UCSD-AML1 (cell line): ENCODE results near the gene CAMKV.
"Not testable (repeated sequence)": the region's sequence is repeated elsewhere in the genome, so short reads cannot be mapped to it uniquely, and the experiment has no call there.

Experiments used
- DNase-seq: peaks from one replicate; lab custom pipeline; 2025; ENCODE audit not compliant: unreplicated experiment; lab: John Stamatoyannopoulos, UW

CAMKV gene, protein sequence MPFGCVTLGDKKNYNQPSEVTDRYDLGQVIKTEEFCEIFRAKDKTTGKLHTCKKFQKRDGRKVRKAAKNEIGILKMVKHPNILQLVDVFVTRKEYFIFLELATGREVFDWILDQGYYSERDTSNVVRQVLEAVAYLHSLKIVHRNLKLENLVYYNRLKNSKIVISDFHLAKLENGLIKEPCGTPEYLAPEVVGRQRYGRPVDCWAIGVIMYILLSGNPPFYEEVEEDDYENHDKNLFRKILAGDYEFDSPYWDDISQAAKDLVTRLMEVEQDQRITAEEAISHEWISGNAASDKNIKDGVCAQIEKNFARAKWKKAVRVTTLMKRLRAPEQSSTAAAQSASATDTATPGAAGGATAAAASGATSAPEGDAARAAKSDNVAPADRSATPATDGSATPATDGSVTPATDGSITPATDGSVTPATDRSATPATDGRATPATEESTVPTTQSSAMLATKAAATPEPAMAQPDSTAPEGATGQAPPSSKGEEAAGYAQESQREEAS

GRCh38 chr3:49869525-49870126 lies at the start of gene CAMKV:
TSS of gene CAMKV (minus strand) at chr3:49869906. CDS start at chr3:49862388, 7,518 bp downstream.
- no peak for DNase-seq

DNA sequence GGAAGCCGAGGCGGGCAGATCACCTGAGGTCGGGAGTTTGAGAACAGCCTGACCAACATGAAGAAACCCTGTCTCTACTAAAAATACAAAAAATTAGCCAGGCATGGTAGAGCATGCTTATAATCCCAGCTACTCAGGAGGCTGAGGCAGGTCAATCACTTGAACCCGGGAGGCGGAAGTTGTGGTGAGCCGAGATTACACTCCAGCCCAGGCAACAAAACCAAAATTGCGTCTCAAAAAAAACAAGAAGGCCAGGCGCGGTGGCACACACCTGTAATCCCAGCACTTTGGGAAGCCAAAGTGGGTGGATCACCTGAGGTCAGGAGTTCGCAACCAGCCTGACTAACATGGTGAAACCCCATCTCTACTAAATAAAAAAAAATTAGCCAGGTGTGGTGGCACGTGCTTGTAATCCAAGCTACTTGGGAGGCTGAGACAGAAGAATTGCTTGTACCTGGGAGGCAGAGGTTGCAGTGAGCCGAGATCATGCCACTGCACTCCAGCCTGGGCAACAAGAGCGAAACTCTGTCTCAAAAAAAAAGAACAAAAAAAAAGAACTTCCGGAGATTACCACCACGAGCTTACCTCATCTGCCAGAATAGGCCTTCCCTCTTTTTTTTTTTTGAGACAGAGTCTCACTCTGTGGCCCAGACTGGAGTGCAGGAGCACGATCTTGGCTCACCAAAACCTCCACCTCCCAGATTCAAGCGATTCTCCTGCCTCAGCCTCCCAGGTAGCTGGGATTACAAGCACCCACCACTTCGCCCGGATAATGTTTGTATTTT lies 48.3 kb upstream of the CAMKV start:
- not testable (repeated sequence) for DNase-seq

GRCh38 chr3:49916686-49917085 lies 47.0 kb upstream of the CAMKV start:
- no peak for DNase-seq

DNA sequence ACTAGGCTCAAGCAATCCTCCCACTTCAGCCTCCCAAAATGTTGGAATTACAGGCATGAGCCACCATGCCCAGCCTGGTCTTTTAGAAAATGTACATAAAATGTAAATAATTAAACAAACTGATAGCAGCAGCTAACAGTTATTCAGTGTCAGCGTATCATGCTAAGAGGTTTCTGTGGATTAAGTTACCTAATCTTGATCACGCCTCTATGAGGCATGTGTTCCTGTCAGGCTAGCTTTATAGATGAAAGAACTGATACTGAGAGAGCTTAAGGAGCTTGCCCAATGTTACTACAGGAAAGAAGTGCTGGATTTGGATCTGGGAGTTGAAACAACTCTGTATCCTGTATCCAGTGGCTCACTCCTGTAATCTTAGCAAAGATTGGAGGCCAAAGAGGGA lies 45.2 kb upstream of the CAMKV start:
- no peak for DNase-seq

- no peak for DNase-seq
Measured at GRCh38 chr3:49912881-49913281, 43.2 kb upstream of the CAMKV start.

- DNase-seq: no peak
Measured at GRCh38 chr3:49911611-49912010, 41.9 kb upstream of the CAMKV start.

- DNase-seq: no peak
Measured at GRCh38 chr3:49911124-49911420, 41.4 kb upstream of the CAMKV start.

GRCh38 chr3:49910409-49911123 lies 40.9 kb upstream of the CAMKV start:
- no peak for DNase-seq

- no peak for DNase-seq
Measured at GRCh38 chr3:49908373-49909199, 38.9 kb upstream of the CAMKV start.

- DNase-seq: peak; percentile 73
Measured at GRCh38 chr3:49906073-49906743, 36.5 kb upstream of the CAMKV start.

DNA sequence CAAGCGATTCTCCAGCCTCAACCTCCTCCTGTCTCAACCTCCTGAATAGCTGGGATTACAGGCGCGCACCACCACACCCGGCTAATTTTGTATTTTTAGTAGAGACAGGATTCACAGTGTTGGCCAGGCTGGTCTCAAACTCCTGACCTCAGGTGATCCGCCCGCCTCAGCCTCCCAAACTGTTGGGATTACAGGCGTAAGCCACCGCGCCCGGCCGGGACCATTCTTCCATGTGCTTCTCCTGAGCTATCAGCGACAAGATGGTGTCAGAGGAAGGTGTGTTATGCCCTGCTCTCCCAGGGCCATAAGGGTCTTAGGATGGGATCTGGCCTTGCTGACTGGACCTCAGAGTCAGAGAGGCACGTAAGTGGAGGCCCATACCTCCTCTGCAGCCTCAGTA lies 34.7 kb upstream of the CAMKV start:
- DNase-seq: not testable (repeated sequence)

GRCh38 chr3:49903451-49904424 lies 34.0 kb upstream of the CAMKV start, which contains the start of gene MST1R:
TSS of gene MST1R (minus strand) at chr3:49903873. CDS start at chr3:49903609, 264 bp downstream.
- no peak for DNase-seq

GRCh38 chr3:49902511-49903345 lies 33.0 kb upstream of the CAMKV start:
- no peak for DNase-seq

- no peak for DNase-seq
Measured at GRCh38 chr3:49901366-49902339, 31.9 kb upstream of the CAMKV start.

- no peak for DNase-seq
Measured at GRCh38 chr3:49900491-49901153, 30.9 kb upstream of the CAMKV start.

- peak; percentile 46 for DNase-seq
Measured at GRCh38 chr3:49899815-49900214, 30.1 kb upstream of the CAMKV start.
